Right renal cortex interstitium (tissue), 3 donors: ENCODE results near the gene THAP3. TPM values are rescaled to one million over a fixed set of nuclear protein-coding genes. Genes with fewer than 3 reads are reported as not detected.

ENCODE experiments used
- DNase-seq, 3 donors: peaks; one replicate each; pipeline ENCODE4 v3.0.0-alpha.2; 2013; ENCODE audit warnings: low read depth in 3 of 3, low spot score in 2 of 3
- polyA plus RNA-seq, 3 donors: library from polyadenylated mRNA; unstranded; fragments of 120-200 nt; gene quantifications; one replicate each; pipeline ENCODE4 v1.2.1, GENCODE V29; 2013; ENCODE audit not compliant: insufficient read length in 3 of 3

THAP3 gene
- polyA plus RNA-seq, 3 donors = 16.7 to 18.4 (median 16.8) TPM

GRCh38 chr1:6603915-6604558, 20.6 kb upstream of the THAP3 start:
- DNase-seq = no peak

DNA sequence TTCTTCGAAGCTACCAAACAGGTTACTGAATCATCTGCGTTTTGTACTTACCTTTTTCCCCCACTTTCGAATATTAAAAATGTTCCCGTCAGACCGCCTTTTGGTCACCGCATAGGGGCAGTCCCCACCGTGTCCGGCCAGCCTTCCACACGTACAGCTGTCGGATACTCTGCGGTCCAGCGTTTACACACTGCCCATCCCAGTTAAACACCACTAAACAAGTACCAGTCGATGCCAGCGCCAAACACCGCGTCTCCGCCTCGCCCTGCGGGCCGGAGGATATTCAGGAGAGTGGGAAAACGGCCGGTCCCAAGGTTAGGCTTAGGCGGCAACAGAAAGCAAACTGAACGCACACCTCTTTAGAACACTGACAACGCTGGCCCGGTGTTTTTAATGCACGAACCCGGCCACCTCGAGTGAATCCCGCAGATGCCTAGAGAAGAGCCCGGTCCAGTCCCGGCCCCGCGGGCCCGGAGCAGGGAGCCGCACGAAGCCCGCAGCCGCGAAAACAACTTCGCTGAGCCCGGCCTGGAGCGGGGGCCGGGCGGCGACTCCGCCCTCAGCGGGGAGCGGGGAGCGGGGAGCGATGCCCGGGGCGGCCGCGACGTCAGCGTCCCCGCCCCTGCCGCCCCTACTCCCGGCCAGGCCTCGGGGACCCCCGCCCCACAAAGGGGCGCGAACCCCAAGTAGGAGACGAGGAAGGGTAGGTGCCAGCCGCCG, 11.9 kb upstream of the THAP3 start:
- DNase-seq = no peak

GRCh38 chr1:6613361-6614018, 11.2 kb upstream of the THAP3 start, which contains the start of gene PHF13:
TSS of gene PHF13 (plus strand) at chr1:6613731. CDS start at chr1:6614067, 336 bp downstream.
- DNase-seq = peak; percentile 88 to 95 (median 94)

GRCh38 chr1:6614019-6614928, 10.4 kb upstream of the THAP3 start:
- DNase-seq = no peak

DNA sequence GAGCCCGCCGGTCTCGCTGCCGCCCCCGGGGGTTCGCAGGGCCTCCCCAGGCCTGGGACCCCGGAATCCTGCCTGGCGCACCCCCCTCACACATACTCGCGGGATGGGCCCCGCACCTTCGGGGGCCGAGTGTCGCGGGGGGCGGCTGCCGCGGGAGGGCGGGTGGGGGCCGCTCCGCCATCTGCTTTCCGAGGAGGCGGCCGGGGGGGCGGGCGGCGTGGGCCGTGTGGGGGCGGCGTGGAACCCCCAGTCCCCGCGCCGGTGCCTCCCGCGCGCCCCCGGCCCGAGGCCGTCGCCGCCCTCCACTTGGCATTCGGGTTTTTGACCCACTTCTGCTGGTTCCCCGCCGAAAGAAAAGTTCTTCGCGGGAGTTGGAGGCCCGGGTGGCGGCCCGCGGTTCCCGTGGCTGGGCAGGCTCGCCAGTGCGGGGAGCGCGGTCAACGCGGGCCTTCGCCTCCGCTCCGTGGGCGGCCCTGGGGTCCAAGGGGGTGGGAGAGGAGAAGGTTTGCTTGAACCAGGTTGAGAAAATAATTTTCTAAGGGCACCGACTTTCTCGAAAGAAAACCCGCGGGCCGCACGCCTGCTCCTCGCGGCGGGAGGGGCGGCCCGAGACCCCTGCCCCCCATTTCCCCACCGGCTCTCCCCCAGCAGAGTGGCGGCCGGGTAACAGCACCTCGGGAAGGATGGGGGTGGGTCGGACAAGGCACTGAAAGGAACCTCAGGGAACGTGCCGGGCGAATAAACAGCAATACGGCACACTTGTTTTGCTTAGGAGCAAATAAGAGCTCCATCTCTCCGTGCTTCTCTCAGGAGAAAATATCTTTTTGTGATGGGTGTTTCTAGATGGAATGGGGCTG, 9.5 kb upstream of the THAP3 start:
- DNase-seq = no peak

DNA sequence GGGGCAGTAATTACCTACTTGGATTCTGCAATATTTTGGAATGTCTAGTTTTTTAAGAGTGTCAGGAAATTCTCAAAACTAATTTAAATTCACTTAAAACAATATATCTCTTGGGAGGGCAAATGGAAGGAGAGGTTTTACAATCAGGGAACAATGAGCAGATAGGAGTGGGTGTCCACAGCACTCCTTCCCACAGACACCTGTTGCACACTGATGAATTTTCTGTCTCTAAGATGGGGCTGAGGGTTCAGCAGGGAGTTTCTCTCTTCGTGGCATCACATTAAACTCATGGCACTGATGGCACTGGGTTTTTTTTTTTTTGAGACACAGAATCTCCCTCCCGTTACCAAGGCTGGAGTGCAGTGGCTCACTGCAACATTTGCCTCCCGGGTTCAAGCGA, 5.6 kb upstream of the THAP3 start:
- DNase-seq = no peak

GRCh38 chr1:6621429-6622391, 3.0 kb upstream of the THAP3 start:
- no peak for DNase-seq

GRCh38 chr1:6622396-6623152, 2.1 kb upstream of the THAP3 start:
- DNase-seq = no peak

- no peak for DNase-seq
Observed at GRCh38 chr1:6623269-6623965, 1.3 kb upstream of the THAP3 start.

DNA sequence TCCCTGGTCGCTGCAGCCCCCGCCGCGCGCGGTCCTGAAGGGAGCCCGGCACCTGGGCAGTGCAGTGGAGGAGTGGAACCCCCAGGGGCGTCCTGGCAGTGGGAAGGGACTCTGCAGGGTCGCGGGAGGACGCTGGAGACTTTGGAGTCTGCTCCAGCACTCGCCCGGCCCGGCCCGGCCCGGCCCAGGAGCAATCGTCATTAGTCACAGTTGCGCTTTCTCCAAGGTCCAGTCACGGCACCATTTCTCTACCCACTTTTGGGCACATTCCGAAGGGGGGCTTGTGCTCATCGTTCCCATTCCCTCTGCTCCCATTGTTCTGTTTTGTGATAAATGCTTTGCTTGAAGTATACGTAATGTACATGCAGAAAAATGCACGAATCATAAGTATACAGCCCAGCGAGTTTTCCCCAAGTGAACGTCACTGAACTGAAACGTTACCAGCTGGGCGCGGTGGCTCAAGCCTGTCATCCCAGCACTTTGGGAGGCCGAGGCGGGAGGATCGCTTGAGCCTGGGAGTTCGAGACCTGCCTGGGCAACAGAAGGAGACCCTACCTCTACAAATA, 999 bp downstream of the THAP3 start:
- DNase-seq = no peak

DNA sequence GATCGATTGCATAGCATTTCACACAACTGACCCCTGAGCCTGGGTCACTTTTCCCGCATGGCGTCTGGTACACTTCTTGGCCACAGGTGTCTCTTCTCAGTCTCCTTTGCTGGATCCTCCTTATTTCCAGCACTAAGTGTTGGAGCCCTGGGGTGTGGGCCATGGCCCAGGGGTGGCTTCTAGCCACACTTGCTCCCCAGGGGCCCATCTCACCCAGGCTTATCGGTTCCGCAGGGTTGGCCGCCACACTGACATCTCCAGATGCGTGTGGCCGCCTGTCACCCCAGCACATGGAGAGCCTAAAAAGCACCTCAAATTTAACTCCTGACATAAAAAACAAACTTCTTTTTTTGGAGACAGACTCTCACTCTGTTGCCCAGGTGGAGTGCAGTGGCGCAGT, 2.4 kb downstream of the THAP3 start:
- no peak for DNase-seq

- DNase-seq = no peak
Observed at GRCh38 chr1:6627841-6628545, 3.3 kb downstream of the THAP3 start.

DNA sequence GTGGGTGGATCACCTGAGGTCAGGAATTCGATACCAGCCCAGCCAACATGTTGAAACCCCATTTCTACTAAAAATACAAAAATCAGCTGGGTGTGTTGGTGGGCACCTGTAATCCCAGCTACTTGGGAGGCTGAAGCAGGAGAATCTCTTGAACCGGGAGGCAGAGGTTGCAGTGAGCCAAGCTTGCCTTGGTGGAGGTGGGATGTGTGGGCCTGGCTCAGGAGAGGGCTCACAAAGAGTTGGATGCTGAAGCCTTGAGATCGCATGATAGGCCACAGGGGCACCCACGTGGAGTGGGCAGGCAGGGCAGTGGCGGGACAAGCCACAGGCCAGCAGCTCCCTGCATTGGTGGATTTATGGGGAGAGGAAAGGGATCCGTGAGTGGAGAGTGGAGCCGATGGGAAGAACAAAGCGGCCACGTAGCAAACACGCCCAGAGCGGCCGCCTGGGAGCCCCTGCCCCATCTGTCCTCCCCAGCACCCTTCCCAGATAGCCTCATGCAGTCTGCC, 4.4 kb downstream of the THAP3 start:
- no peak for DNase-seq

DNA sequence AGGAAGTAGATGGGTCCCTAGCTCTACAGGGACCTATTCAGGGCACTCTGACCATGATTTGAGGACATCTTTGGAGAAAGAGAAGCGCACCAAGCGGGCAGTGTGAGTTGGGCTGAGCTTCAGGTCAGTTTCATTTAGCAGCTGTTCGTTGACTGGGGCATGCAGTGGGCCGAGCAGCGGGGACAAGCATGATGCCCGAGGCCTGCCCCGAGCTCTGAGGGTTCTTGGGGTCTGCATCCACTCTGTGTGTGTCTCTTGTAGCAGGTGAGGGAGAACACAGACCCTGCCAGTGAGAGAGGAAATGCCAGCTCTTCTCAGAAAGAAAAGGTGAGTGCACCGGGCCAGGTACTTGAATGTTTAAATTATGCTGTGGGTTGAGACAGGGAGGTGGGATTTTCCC, 5.4 kb downstream of the THAP3 start:
- DNase-seq = no peak

DNA sequence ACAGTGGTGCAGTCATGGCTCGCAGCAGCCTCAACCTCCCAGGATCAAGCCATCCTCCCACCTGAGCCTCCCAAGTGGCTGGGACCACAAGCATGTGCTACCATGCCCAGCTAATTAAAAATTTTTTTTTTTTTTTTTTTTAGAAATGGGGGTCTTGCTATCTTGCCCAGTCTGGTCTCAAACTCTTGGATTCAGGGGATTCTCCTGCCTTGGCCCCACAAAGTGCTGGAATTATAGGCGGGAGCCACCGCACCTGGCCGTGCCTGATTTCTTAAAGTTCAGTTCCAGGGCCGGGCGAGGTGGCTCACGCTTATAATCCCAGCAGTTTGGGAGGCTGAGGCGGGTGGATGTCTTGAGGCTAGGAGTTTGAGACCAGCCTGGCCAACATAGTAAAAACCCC, 6.4 kb downstream of the THAP3 start:
- no peak for DNase-seq
